Left lung (tissue), 10 donors: ENCODE data around the gene RMRP. TPM values are rescaled to one million over a fixed set of nuclear protein-coding genes. Genes with fewer than 3 reads are reported as not detected.

ENCODE experiments used
- ATAC-seq: fragments of 200-7000 bp; cut with Tn5 transposase; one replicate; pipeline ENCODE4 v1.9.1; 2020; ENCODE audit warnings: moderate library complexity
- DNase-seq, 4 donors: peaks; one replicate each; pipeline ENCODE4 v3.0.0-alpha.2; 2013 to 2020
- H3K27ac ChIP-seq, 2 donors: fragments of 200-600 bp; sonication (generic) in 1 of 2; one replicate each; pipeline versions ENCODE4 v1.5.0 to v1.8.0; 2020 to 2021
- H3K27me3 ChIP-seq, 2 donors: fragments of 200-600 bp; sonication (generic) in 1 of 2; one replicate each; pipeline versions ENCODE4 v1.5.0 to v1.8.0; 2020 to 2021
- H3K36me3 ChIP-seq, 2 donors: fragments of 200-600 bp; sonication (generic) in 1 of 2; one replicate each; pipeline versions ENCODE4 v1.5.0 to v1.8.0; 2020 to 2021
- H3K4me1 ChIP-seq, 2 donors: fragments of 200-600 bp; one replicate each; pipeline ENCODE4 v1.8.0; 2021
- H3K4me3 ChIP-seq, 2 donors: fragments of 200-600 bp; sonication (generic) in 1 of 2; one replicate each; pipeline versions ENCODE4 v1.5.0 to v1.8.0; 2020 to 2021; ENCODE audit warnings: mild to moderate bottlenecking in 1 of 2
- H3K9me3 ChIP-seq, 2 donors: fragments of 200-600 bp; sonication (generic) in 1 of 2; one replicate each; pipeline versions ENCODE4 v1.5.0 to v1.8.0; 2020 to 2021
- intact Hi-C, 2 donors: fragments of 100-400 bp; cut with DNase I; formaldehyde crosslinking; loops; one replicate each; pipeline versions ENCODE4 v1.11.2 to v1.14.2; 2022
- polyA plus RNA-seq, 6 donors: library from polyadenylated mRNA; unstranded; fragments of 120-200 nt; gene quantifications; one replicate each; pipeline ENCODE4 v1.2.1, GENCODE V29; 2013; ENCODE audit not compliant: insufficient read length in 6 of 6
- total RNA-seq, 2 donors: library from RNA; stranded (reverse); fragmentation: NEBNext Ultra II Directional; extraction: Animal tissue kit (Norgen Biotek cat#: 25700); gene quantifications; one replicate each; pipeline ENCODE4 v1.2.1, GENCODE V29; 2021
- TF ChIP-seq, protein P1 (sequence below), 2 donors: fragments of 200-600 bp; sonication (generic) in 1 of 2; IDR thresholded peaks; one replicate each; pipeline versions ENCODE4 v1.5.0 to v1.8.0; 2021; ENCODE audit warnings: antibody characterized with exemption in 2 of 2
- donor health status: DM: no; HTN: yes; CAD: no.
- donor health status: DM: no; HTN: no; CAD: no.

Gene RMRP
- total and polyA plus RNA-seq, 8 donors, result 27,227 to 27,465 TPM; not detected in 6

DNA sequence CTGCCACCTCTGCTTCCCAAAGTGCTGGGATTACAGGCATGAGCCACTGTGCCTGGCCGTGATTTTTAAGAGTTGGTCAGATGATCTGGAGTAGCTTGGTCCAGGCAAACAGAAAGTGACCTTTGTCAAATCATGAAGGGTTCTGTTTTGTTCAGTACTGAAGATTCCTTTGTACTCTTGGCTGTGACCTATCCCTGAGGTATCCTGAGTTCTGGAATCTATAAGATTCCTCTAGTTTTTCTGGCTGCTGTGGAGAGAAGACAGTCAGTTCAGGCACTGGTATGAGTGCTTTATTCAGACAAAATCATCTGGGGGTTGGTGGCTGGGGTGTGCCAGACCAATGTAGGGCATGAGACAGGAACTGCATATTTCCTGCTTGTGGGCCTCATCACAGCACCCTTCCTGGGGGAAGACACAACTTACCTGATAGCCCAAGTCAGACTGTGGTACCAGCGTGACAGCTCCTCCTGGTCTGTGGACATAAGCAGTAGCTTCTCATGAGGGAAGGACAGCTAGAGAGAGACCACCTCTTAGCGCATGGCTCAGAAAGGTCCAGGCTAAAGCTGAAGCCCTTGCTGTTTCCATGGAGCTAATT lies 4.0 kb upstream of the RMRP start:
- intact Hi-C loops, result loop anchor here in 1 of 2 donors (10.0 kb wide), 1 partner anchor 63 kb away; no protein-coding TSS in a partner anchor
- H3K27ac ChIP-seq, result peak overlapping the region in 1 of 2 donors; percentile 20
- DNase-seq (no peak), ATAC-seq (no peak)
- no peak overlapping the region for H3K4me3 ChIP-seq
- H3K9me3 ChIP-seq, result no peaks in the 10 kb centered on the region
- H3K36me3 ChIP-seq, result peaks cover 0 to 21% of the 10 kb centered on the region in 2 donors
- H3K27me3 ChIP-seq, result no peaks in the 10 kb centered on the region
- TF ChIP-seq, protein P1, sequence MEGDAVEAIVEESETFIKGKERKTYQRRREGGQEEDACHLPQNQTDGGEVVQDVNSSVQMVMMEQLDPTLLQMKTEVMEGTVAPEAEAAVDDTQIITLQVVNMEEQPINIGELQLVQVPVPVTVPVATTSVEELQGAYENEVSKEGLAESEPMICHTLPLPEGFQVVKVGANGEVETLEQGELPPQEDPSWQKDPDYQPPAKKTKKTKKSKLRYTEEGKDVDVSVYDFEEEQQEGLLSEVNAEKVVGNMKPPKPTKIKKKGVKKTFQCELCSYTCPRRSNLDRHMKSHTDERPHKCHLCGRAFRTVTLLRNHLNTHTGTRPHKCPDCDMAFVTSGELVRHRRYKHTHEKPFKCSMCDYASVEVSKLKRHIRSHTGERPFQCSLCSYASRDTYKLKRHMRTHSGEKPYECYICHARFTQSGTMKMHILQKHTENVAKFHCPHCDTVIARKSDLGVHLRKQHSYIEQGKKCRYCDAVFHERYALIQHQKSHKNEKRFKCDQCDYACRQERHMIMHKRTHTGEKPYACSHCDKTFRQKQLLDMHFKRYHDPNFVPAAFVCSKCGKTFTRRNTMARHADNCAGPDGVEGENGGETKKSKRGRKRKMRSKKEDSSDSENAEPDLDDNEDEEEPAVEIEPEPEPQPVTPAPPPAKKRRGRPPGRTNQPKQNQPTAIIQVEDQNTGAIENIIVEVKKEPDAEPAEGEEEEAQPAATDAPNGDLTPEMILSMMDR (IDR thresholded peaks at IDR 0.05), result no peak
- H3K4me1 ChIP-seq, result peaks cover 0 to 68% of the 10 kb centered on the region in 2 donors

DNA sequence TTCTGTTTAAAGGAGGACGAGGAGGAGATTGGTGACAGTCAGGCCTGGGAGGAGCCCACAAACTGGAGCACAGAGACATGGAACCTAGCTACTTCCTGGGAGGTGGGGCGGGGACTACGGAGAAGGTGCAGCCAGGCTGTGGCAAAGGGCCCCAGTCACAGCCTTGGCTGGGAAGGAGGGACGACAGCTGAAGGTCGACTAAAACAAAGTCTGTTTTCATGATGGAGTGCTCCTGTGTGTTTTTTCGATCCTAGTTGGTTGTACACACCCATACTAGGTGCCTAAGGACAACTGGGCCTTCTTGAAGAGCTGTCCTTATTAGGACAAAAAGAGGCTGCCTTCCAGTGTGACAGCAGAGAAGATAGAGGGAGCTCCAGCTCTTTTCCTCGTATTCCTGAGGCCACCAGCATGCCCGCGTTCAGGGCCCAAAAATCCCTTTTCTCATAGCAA lies 3.2 kb upstream of the RMRP start:
- intact Hi-C loops, result loop anchor here in 1 of 2 donors (10.0 kb wide), 1 partner anchor 64 kb away; no protein-coding TSS in a partner anchor
- ATAC-seq, result no peak
- TF ChIP-seq, protein P1 (IDR thresholded peaks at IDR 0.05), result no peak
- H3K27me3 ChIP-seq, result no peaks in the 10 kb centered on the region
- no peaks in the 10 kb centered on the region for H3K9me3 ChIP-seq
- DNase-seq, result peak in 1 of 4 donors; percentile 35
- H3K36me3 ChIP-seq, result peaks cover 0 to 21% of the 10 kb centered on the region in 2 donors
- H3K4me1 ChIP-seq, result peaks cover 0 to 75% of the 10 kb centered on the region in 2 donors
- H3K27ac ChIP-seq, result peak overlapping the region; percentile 13 to 20
- H3K4me3 ChIP-seq, result no peak overlapping the region

DNA sequence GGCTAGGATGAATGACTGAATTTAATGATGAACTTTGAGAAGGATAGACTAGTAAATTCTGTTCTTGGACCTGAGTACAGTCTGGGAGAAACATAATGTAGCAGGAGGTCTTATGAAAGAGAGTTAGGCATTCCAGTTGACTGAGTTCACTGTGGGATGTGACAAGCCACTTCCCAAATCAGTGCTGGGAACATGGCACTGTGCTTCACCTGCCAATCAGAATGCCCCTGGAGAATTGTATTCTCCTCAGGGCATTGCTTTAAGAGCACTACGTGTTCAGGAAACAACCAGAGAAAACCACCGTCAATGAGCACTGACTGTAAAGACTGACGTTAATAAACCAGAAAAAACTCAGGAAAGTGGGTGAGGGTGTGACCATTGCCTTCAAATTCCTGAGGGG lies 1.5 kb upstream of the RMRP start:
- TF ChIP-seq, protein P1 (IDR thresholded peaks at IDR 0.05), result no peak
- Histone ChIP-seq H3K4me1 (peaks cover 0 to 58% of the 10 kb centered on the region in 2 donors), H3K4me3 (peak overlapping the region; percentile 83 to 96), H3K9me3 (no peaks in the 10 kb centered on the region), H3K27me3 (no peaks in the 10 kb centered on the region), H3K36me3 (peaks cover 0 to 21% of the 10 kb centered on the region in 2 donors), H3K27ac (peak overlapping the region; percentile 96 to 97)
- intact Hi-C loops, result no loop called here
- no peak for DNase-seq
- no peak for ATAC-seq

DNA sequence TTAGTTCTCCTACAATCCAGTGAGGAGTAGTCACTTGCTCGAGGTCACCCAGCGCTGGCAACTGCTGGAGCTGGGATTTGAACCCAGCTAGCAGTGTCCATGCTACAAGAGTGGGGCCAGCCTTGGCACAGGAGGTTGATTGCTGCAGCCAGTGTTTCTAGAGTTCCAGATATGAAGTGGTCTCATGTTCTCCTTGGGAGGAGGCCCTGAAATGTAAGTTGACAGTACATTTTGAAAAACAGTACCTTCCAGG lies 1.1 kb upstream of the RMRP start:
- H3K4me3 ChIP-seq, result peak overlapping the region; percentile 83 to 96
- TF ChIP-seq, protein P1 (IDR thresholded peaks at IDR 0.05), result no peak
- peak in 1 of 4 donors; percentile 41 for DNase-seq
- no peaks in the 10 kb centered on the region for H3K27me3 ChIP-seq
- peaks cover 0 to 21% of the 10 kb centered on the region in 2 donors for H3K36me3 ChIP-seq
- peak overlapping the region; percentile 96 to 97 for H3K27ac ChIP-seq
- H3K9me3 ChIP-seq, result no peaks in the 10 kb centered on the region
- peak; percentile 3 for ATAC-seq
- intact Hi-C loops, result no loop called here
- H3K4me1 ChIP-seq, result peaks cover 0 to 56% of the 10 kb centered on the region in 2 donors

DNA sequence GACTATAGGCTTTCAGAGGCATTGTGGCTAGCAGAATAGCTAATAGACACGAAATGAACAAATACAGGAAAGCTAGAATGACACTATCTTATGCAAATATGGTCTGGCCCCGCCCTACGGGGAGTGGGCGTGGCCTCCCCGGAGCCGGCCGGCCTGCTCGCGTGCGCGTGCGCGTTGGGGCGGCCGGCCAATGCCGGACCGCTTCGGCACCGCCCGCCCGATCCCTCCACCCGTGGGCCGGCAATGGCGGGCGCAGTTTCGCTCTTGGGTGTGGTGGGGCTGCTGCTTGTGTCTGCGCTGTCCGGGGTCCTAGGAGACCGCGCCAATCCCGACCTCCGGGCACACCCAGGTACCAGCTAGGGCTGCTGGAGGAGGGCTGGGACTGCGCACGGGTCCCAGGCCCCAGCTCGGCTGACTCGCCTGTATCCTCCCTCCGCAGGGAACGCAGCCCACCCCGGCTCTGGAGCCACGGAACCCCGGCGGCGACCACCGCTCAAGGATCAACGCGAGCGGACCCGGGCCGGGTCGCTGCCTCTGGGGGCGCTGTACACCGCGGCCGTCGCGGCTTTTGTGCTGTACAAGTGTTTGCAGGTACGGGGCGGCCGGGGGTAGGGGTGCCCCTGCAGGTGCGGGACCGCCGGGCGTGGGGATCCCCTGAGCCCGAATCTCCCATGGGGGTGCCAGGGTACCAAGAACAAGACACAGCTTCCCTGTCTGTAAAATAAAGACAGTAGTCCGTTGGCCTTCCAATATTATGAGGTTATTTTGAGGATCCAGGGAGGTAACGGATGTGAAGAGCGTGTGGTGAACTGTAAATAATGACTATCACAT lies 533 bp upstream of the RMRP start, which contains the start of gene CCDC107:
TSS of gene CCDC107 (plus strand) at position 156 of the 831 bp plus-strand sequence. CDS start at position 244, 88 bp downstream.
- TF ChIP-seq, protein P1 (IDR thresholded peaks at IDR 0.05), result peak; percentile 44 to 46
- H3K36me3 ChIP-seq, result peaks cover 0 to 21% of the 10 kb centered on the region in 2 donors
- peak within 1 kb of the TSS; percentile 83 to 96 for H3K4me3 ChIP-seq
- H3K27me3 ChIP-seq, result no peaks in the 10 kb centered on the region
- ATAC-seq, result peak; percentile 88
- H3K4me1 ChIP-seq, result peaks cover 0 to 56% of the 10 kb centered on the region in 2 donors
- H3K9me3 ChIP-seq, result no peaks in the 10 kb centered on the region
- intact Hi-C loops, result no loop called here
- DNase-seq, result peak; percentile 84 to 96 (median 92)
- peak within 1 kb of the TSS; percentile 96 to 97 for H3K27ac ChIP-seq
